Bronchial epithelial cell (primary cell): ENCODE data around the gene DENND6B. TPM values are rescaled to one million over a fixed set of nuclear protein-coding genes. Genes with fewer than 3 reads are reported as not detected.

Experiments
- DNase-seq: peaks from one replicate; pipeline ENCODE4 v3.0.0-alpha.2; 2010; ENCODE audit warnings: low read depth
- FAIRE-seq: peaks from 2 replicates; lab custom pipeline; 2011; peaks lifted over from hg19 to GRCh38; lab: Jason Lieb, UNC
- H3K27me3 ChIP-seq: 2 replicates; pipeline ENCODE4 v1.5.1; 2011; ENCODE audit warnings: low read length; ENCODE audit not compliant: control insufficient read depth, insufficient read depth
- H3K36me3 ChIP-seq: 2 replicates; pipeline ENCODE4 v1.5.1; 2011; ENCODE audit warnings: low read length; ENCODE audit not compliant: control insufficient read depth, insufficient read depth
- H3K4me3 ChIP-seq: 2 replicates; pipeline ENCODE4 v1.5.1; 2011; ENCODE audit warnings: mild to moderate bottlenecking, low read depth, low read length, control low read depth
- CTCF ChIP-seq: IDR thresholded peaks from 2 replicates; pipeline ENCODE4 v1.5.1; 2011; ENCODE audit warnings: mild to moderate bottlenecking, moderate library complexity, low read length, control low read depth, inconsistent platforms; ENCODE audit not compliant: insufficient read depth, severe bottlenecking
- total RNA-seq: library from RNA; depleted of rRNA; stranded (reverse); fragments of >200 nt; gene quantifications from 2 replicates; pipeline ENCODE4 v1.2.1, GENCODE V29; 2014

DENND6B gene
- total RNA-seq, 1 donor from 2014 or later: 1.1 TPM

- no peak for DNase-seq
- Histone ChIP-seq H3K4me3 (no peak overlapping the region), H3K27me3 (no peaks in the 10 kb centered on the region), H3K36me3 (peaks cover 23% of the 10 kb centered on the region)
- no peak for FAIRE-seq
- TF ChIP-seq CTCF: no peak
Observed at GRCh38 chr22:50297510-50298265, 29.1 kb downstream of the DENND6B start.

- no peak for TF ChIP-seq CTCF
- Histone ChIP-seq H3K27me3 (no peaks in the 10 kb centered on the region), H3K36me3 (peaks cover 20% of the 10 kb centered on the region), H3K4me3 (no peak overlapping the region)
- DNase-seq (no peak), FAIRE-seq (no peak)
Observed at GRCh38 chr22:50296658-50297490, 29.9 kb downstream of the DENND6B start.

- FAIRE-seq: no peak
- Histone ChIP-seq H3K4me3 (no peak overlapping the region), H3K36me3 (peaks cover 36% of the 10 kb centered on the region), H3K27me3 (no peaks in the 10 kb centered on the region)
- DNase-seq: no peak
- TF ChIP-seq CTCF: no peak
Observed at GRCh38 chr22:50294319-50294656, 32.5 kb downstream of the DENND6B start.

GRCh38 chr22:50293441-50294318 lies 33.1 kb downstream of the DENND6B start:
- Histone ChIP-seq H3K36me3 (peaks cover 41% of the 10 kb centered on the region), H3K4me3 (peak overlapping the region; percentile 21), H3K27me3 (no peaks in the 10 kb centered on the region)
- DNase-seq (peak; percentile 33), FAIRE-seq (no peak)
- no peak for TF ChIP-seq CTCF

- FAIRE-seq: no peak
- H3K4me3 ChIP-seq: peak overlapping the region; percentile 21
- DNase-seq: no peak
Observed at GRCh38 chr22:50292643-50293440, 34.0 kb downstream of the DENND6B start.

More at GRCh38 chr22:50292643-50293440, 34.0 kb downstream of the DENND6B start:
- Histone ChIP-seq H3K36me3 (peaks cover 47% of the 10 kb centered on the region), H3K27me3 (no peaks in the 10 kb centered on the region)
- TF ChIP-seq CTCF: no peak
